Measurements from ENCODE around the gene STRN. TPM values are rescaled to one million over a fixed set of nuclear protein-coding genes. Genes with fewer than 3 reads are reported as not detected.

STRN gene
- total and polyA plus RNA-seq, 2 of the 13 experiments (the other 11 are each of a cell fraction or from before 2014, with no cell fraction given) = 10.4 to 19.3 TPM

GRCh38 chr2:36819095-36819711 is 147.1 kb downstream of the STRN start:
- no peaks in the 10 kb centered on the region for H3K9me3 ChIP-seq (ENCODE audit: low read length)
- FAIRE-seq = peak; percentile 18
- H3K27ac ChIP-seq (ENCODE audit: extremely low read length, insufficient read depth, low read length) = no peak overlapping the region
- ChIA-PET POLR2A (no interaction called here), CTCF (ENCODE audit: low intra/inter-chr PET ratio, low total read pairs) (no interaction called here)
- no peak overlapping the region for H3K4me2 ChIP-seq (ENCODE audit: low read depth, low read length)
- no peaks in the 10 kb centered on the region for H3K79me2 ChIP-seq (ENCODE audit: insufficient read depth, low read length)
- H3K9ac ChIP-seq (ENCODE audit: insufficient read depth, low read depth, low read length) = no peak overlapping the region
- H3K4me1 ChIP-seq (ENCODE audit: insufficient read depth, low read length) = peaks cover 34% of the 10 kb centered on the region
- DNase-seq (ENCODE audit: low spot score) = peak; percentile 38
- WGBS (ENCODE audit: low lambda C conversion rate) = 14% methylated on average over 4 of the region's 4 CpGs
- peaks cover 0 to 6% of the 10 kb centered on the region in 2 experiments; a peak in 1 of 5 replicates for H3K27me3 ChIP-seq (ENCODE audit: control insufficient read depth in 1 of 2, insufficient read depth in 2 of 2, low read length in 2 of 2)
- ATAC-seq = peak; percentile 52; the same call in 2 of the 3 replicates
- no peak overlapping the region for H3K4me3 ChIP-seq (replicated peaks in 1 of 3; ENCODE audit: insufficient read depth in 1 of 3, low read depth in 2 of 3, low read length in 3 of 3)
- H3K36me3 ChIP-seq (replicated peaks in 1 of 2; ENCODE audit: control insufficient read depth in 1 of 2, insufficient read depth in 2 of 2, low read length in 2 of 2) = no peaks in the 10 kb centered on the region
- intact Hi-C loops (cut with micrococcal nuclease; ENCODE audit: unreplicated experiment) = no loop called here
- H2AFZ ChIP-seq (ENCODE audit: low read length) = no peak overlapping the region
- no peaks in the 10 kb centered on the region for H4K20me1 ChIP-seq (ENCODE audit: insufficient read depth, low read length)
- BruUV-seq (replicated peaks) = no TSS peak
- in situ Hi-C loops (cut with HindIII; ENCODE audit: extremely low pct_ligation_motif_present, low pct_unique_long_range_greater_than_20kb) = no loop called here
- TF ChIP-seq ISL2 (CRISPR knock-in tag; IDR thresholded peaks at IDR 0.05) (no peak), FOXP1 (IDR thresholded peaks at IDR 0.05) (no peak), FOXP1 (CRISPR knock-in tag; IDR thresholded peaks at IDR 0.05) (no peak), SMC3 (IDR thresholded peaks at IDR 0.05; ENCODE audit: low read length) (peak; percentile 21; the same call in 1 of the 2 replicates), HNF4G (IDR thresholded peaks at IDR 0.05; ENCODE audit: borderline replicate concordance, low read depth, low read length) (no peak), HNF4G (CRISPR knock-in tag; IDR thresholded peaks at IDR 0.05; ENCODE audit: borderline replicate concordance, low read depth) (no peak), LCORL (IDR thresholded peaks at IDR 0.05) (no peak), LCORL (CRISPR knock-in tag; IDR thresholded peaks at IDR 0.05) (no peak), TRIM24 (CRISPR knock-in tag; IDR thresholded peaks at IDR 0.05) (no peak), SOX5 (CRISPR knock-in tag; IDR thresholded peaks at IDR 0.05; ENCODE audit: borderline replicate concordance) (no peak), STAG1 (CRISPR knock-in tag; IDR thresholded peaks at IDR 0.05) (peak; percentile 53), ZNF34 (CRISPR knock-in tag; IDR thresholded peaks at IDR 0.05; ENCODE audit: borderline replicate concordance) (no peak), HNRNPLL (IDR thresholded peaks at IDR 0.05; ENCODE audit: low read depth, low read length, poor library complexity, severe bottlenecking) (no peak), ZNF576 (CRISPR knock-in tag; IDR thresholded peaks at IDR 0.05) (no peak)
- TF ChIP-seq, protein P1, sequence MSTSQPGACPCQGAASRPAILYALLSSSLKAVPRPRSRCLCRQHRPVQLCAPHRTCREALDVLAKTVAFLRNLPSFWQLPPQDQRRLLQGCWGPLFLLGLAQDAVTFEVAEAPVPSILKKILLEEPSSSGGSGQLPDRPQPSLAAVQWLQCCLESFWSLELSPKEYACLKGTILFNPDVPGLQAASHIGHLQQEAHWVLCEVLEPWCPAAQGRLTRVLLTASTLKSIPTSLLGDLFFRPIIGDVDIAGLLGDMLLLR (CRISPR knock-in tag; IDR thresholded peaks at IDR 0.05) = no peak
- TF ChIP-seq, protein P2, sequence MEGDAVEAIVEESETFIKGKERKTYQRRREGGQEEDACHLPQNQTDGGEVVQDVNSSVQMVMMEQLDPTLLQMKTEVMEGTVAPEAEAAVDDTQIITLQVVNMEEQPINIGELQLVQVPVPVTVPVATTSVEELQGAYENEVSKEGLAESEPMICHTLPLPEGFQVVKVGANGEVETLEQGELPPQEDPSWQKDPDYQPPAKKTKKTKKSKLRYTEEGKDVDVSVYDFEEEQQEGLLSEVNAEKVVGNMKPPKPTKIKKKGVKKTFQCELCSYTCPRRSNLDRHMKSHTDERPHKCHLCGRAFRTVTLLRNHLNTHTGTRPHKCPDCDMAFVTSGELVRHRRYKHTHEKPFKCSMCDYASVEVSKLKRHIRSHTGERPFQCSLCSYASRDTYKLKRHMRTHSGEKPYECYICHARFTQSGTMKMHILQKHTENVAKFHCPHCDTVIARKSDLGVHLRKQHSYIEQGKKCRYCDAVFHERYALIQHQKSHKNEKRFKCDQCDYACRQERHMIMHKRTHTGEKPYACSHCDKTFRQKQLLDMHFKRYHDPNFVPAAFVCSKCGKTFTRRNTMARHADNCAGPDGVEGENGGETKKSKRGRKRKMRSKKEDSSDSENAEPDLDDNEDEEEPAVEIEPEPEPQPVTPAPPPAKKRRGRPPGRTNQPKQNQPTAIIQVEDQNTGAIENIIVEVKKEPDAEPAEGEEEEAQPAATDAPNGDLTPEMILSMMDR (CRISPR knock-in tag; IDR thresholded peaks at IDR 0.05) = peak; percentile 50
- TF ChIP-seq, protein P3, sequence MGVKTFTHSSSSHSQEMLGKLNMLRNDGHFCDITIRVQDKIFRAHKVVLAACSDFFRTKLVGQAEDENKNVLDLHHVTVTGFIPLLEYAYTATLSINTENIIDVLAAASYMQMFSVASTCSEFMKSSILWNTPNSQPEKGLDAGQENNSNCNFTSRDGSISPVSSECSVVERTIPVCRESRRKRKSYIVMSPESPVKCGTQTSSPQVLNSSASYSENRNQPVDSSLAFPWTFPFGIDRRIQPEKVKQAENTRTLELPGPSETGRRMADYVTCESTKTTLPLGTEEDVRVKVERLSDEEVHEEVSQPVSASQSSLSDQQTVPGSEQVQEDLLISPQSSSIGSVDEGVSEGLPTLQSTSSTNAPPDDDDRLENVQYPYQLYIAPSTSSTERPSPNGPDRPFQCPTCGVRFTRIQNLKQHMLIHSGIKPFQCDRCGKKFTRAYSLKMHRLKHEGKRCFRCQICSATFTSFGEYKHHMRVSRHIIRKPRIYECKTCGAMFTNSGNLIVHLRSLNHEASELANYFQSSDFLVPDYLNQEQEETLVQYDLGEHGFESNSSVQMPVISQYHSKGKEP (CRISPR knock-in tag; IDR thresholded peaks at IDR 0.05) = no peak
- TF ChIP-seq, protein P4, sequence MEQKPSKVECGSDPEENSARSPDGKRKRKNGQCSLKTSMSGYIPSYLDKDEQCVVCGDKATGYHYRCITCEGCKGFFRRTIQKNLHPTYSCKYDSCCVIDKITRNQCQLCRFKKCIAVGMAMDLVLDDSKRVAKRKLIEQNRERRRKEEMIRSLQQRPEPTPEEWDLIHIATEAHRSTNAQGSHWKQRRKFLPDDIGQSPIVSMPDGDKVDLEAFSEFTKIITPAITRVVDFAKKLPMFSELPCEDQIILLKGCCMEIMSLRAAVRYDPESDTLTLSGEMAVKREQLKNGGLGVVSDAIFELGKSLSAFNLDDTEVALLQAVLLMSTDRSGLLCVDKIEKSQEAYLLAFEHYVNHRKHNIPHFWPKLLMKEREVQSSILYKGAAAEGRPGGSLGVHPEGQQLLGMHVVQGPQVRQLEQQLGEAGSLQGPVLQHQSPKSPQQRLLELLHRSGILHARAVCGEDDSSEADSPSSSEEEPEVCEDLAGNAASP (CRISPR knock-in tag; IDR thresholded peaks at IDR 0.05; ENCODE audit: borderline replicate concordance) = no peak
- TF ChIP-seq, protein P5, sequence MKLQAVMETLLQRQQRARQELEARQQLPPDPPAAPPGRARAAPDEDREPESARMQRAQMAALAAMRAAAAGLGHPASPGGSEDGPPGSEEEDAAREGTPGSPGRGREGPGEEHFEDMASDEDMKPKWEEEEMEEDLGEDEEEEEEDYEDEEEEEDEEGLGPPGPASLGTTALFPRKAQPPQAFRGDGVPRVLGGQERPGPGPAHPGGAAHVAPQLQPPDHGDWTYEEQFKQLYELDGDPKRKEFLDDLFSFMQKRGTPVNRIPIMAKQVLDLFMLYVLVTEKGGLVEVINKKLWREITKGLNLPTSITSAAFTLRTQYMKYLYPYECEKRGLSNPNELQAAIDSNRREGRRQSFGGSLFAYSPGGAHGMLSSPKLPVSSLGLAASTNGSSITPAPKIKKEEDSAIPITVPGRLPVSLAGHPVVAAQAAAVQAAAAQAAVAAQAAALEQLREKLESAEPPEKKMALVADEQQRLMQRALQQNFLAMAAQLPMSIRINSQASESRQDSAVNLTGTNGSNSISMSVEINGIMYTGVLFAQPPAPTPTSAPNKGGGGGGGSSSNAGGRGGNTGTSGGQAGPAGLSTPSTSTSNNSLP (IDR thresholded peaks at IDR 0.05; ENCODE audit: low read depth, low read length) = 0 out of 2 replicates have a peak, but pooled peaks have one; percentile 38
